GM12878 (cell line): ENCODE data around the gene CADPS. TPM values are rescaled to one million over a fixed set of nuclear protein-coding genes. Genes with fewer than 3 reads are reported as not detected.

Source experiments
- ATAC-seq: fragments of 200-7000 bp; cut with Tn5 transposase; 3 replicates; pipeline ENCODE4 v1.9.1; 2020; ENCODE audit warnings: mild to moderate bottlenecking, moderate library complexity
- BruUV-seq: library from RNA; stranded (reverse); fragments of 400-500 nt; replicated peaks from 2 replicates; lab custom pipeline; 2021; lab: Mats Ljungman, UMichigan
- CTCF ChIA-PET: fragments of 300-600 bp; sonication (Branson Sonifier 250); formaldehyde crosslinking; extraction: SDS; loops from one replicate; lab custom pipeline; 2021; ENCODE audit warnings: inconsistent platforms; lab: Yijun Ruan, JAX
- POLR2A ChIA-PET: fragments of 350-600 bp; formaldehyde crosslinking; extraction: SDS; loops from one replicate; lab custom pipeline; 2021; ENCODE audit warnings: inconsistent platforms; lab: Charles Lee
- RAD21 ChIA-PET: fragments of 300-600 bp; sonication (Branson Sonifier 250); formaldehyde crosslinking; loops from one replicate; lab custom pipeline; 2023; ENCODE audit warnings: antibody characterized with exemption; ENCODE audit not compliant: unreplicated experiment; lab: Charles Lee
- SMC1A ChIA-PET: fragments of 300-600 bp; sonication (Branson Sonifier 250); formaldehyde crosslinking; loops from one replicate; lab custom pipeline; 2023; ENCODE audit not compliant: unreplicated experiment, uncharacterized antibody; lab: Charles Lee
- DNase-seq: peaks from one replicate; pipeline ENCODE4 v3.0.0-alpha.2; 2011; ENCODE audit warnings: low read depth, low spot score
- FAIRE-seq: peaks from 3 replicates; lab custom pipeline; 2011; peaks lifted over from hg19 to GRCh38; lab: Jason Lieb, UNC
- H2AFZ ChIP-seq: 2 replicates; pipeline ENCODE4 v1.6.0; 2011; ENCODE audit warnings: low read depth, low read length, control low read depth; ENCODE audit not compliant: control insufficient read depth
- H3K27ac ChIP-seq: 2 replicates; pipeline ENCODE4 v1.5.1; 2011; ENCODE audit warnings: control low read depth; ENCODE audit not compliant: control insufficient read depth, insufficient read depth
- H3K27me3 ChIP-seq, 2 experiments: replicated peaks in 1 of 2; 2 replicates each; pipeline versions ENCODE4 v1.6.0 to v1.6.1; 2011; ENCODE audit warnings: low read length in 1 of 2; ENCODE audit not compliant: control insufficient read depth in 2 of 2, insufficient read depth in 2 of 2
- H3K36me3 ChIP-seq, 2 experiments: 2 replicates each; pipeline ENCODE4 v1.5.1; 2011; ENCODE audit warnings: low read length in 1 of 2; ENCODE audit not compliant: control insufficient read depth in 2 of 2, insufficient read depth in 2 of 2
- H3K4me1 ChIP-seq: 2 replicates; pipeline ENCODE4 v1.6.1; 2011; ENCODE audit warnings: mild to moderate bottlenecking, low read length, moderate library complexity, mixed read lengths; ENCODE audit not compliant: control insufficient read depth, insufficient read depth
- H3K4me2 ChIP-seq: 2 replicates; pipeline ENCODE4 v1.6.0; 2011; ENCODE audit warnings: control low read depth; ENCODE audit not compliant: control insufficient read depth, insufficient read depth
- H3K4me3 ChIP-seq: fragments of 200-600 bp; sonication (generic); 2 replicates; pipeline ENCODE4 v1.5.1; 2016
- H3K79me2 ChIP-seq: 2 replicates; pipeline ENCODE4 v1.6.0; 2011; ENCODE audit warnings: low read length; ENCODE audit not compliant: control insufficient read depth, insufficient read depth
- H3K9ac ChIP-seq: 2 replicates; pipeline ENCODE4 v1.8.0; 2011; ENCODE audit warnings: low read length, control low read depth, mixed read lengths; ENCODE audit not compliant: control insufficient read depth, insufficient read depth
- H3K9me3 ChIP-seq: replicated peaks from 3 replicates; pipeline ENCODE4 v1.5.1; 2011; ENCODE audit warnings: mild to moderate bottlenecking, low read length; ENCODE audit not compliant: control insufficient read depth, insufficient read depth
- H4K20me1 ChIP-seq: 2 replicates; pipeline ENCODE4 v1.6.0; 2011; ENCODE audit not compliant: control insufficient read depth, insufficient read depth
- CBX5 ChIP-seq: sonication (generic); IDR thresholded peaks from 2 replicates; pipeline ENCODE4 v1.6.1; 2016; ENCODE audit warnings: low read depth, moderate library complexity, mild to moderate bottlenecking, inconsistent platforms
- GABPA ChIP-seq: IDR thresholded peaks from 2 replicates; pipeline ENCODE4 v1.6.1; 2014; ENCODE audit warnings: antibody characterized with exemption, low read depth, mild to moderate bottlenecking, inconsistent platforms
- KAT2A ChIP-seq: conservative IDR thresholded peaks from 2 replicates; pipeline ENCODE4 v1.6.1; 2011; ENCODE audit warnings: low read depth, low read length; ENCODE audit not compliant: control insufficient read depth
- STAT3 ChIP-seq: IDR thresholded peaks from 2 replicates; pipeline ENCODE4 v1.6.1; 2011; ENCODE audit warnings: low read depth, low read length, improper control_type of control experiment
- TCF3 ChIP-seq: IDR thresholded peaks from 2 replicates; pipeline ENCODE4 v1.6.1; 2012; ENCODE audit warnings: low read depth, mild to moderate bottlenecking, low read length, borderline replicate concordance; ENCODE audit not compliant: insufficient read depth
- ZBED1 ChIP-seq: IDR thresholded peaks from 2 replicates; pipeline ENCODE4 v1.6.1; 2016; ENCODE audit warnings: borderline replicate concordance
- ZNF24 ChIP-seq: fragments of 450-650 bp; IDR thresholded peaks from 2 replicates; pipeline ENCODE4 v1.6.1; 2017; ENCODE audit warnings: antibody characterized with exemption, mild to moderate bottlenecking
- WGBS: methylation state at CpG from one replicate; pipeline ENCODE4 v1.1.6; 2016; ENCODE audit warnings: low lambda C conversion rate; ENCODE audit not compliant: insufficient replicate concordance, insufficient coverage; ENCODE audit errors: missing lambda C conversion rate; 5-methylcytosine and 5-hydroxymethylcytosine counted together
- in situ Hi-C: fragments of 300-500 bp; cut with MboI; formaldehyde crosslinking; loops from 9 replicates; pipeline ENCODE4 v1.14.3; 2018; ENCODE audit warnings: mixed read lengths
- intact Hi-C: fragments of 100-400 bp; cut with micrococcal nuclease; formaldehyde crosslinking; loops from one replicate; pipeline ENCODE4 v1.14.2; 2022; ENCODE audit not compliant: unreplicated experiment
- polyA plus RNA-seq, 11 experiments: library from polyadenylated mRNA; depleted of rRNA in 4 of 11; unstranded in 6 of 11; stranded (reverse) in 5 of 11; fragments of >200 nt; fragmentation: Nextera tagmentation in 4 of 11; fragmentation: Illumina TruSeq in 1 of 11; extraction: Ambion mirVana in 4 of 11; extraction: Trizol in 1 of 11; gene quantifications; 1 replicate in 1 of 11; 2 replicates in 10 of 11; pipeline versions ENCODE4 v1.2.1 to v1.2.3, GENCODE V29; 2011 to 2016; ENCODE audit warnings: inconsistent platforms in 2 of 11, missing spikeins in 2 of 11, low read depth in 1 of 11
- total RNA-seq, 4 experiments: library from RNA; depleted of rRNA in 3 of 4; stranded (reverse); fragments of >200 nt in 3 of 4; fragmentation: Illumina TruSeq in 1 of 4; extraction: Trizol in 1 of 4; gene quantifications; 2 replicates each; pipeline versions ENCODE4 v1.2.1 to v1.2.3, GENCODE V29; 2013 to 2021
- TF ChIP-seq, protein P1 (sequence below): fragments of 450-650 bp; formaldehyde crosslinking; IDR thresholded peaks from 2 replicates; pipeline ENCODE4 v1.4.0; 2022; ENCODE audit warnings: mild to moderate bottlenecking, moderate library complexity
- TF ChIP-seq, protein P2 (sequence below): fragments of 450-650 bp; IDR thresholded peaks from 2 replicates; pipeline ENCODE4 v1.6.1; 2017; ENCODE audit warnings: low read depth, mild to moderate bottlenecking, moderate library complexity
- TF ChIP-seq, protein P3 (sequence below): fragments of 450-650 bp; IDR thresholded peaks from 2 replicates; pipeline ENCODE4 v1.6.1; 2014; ENCODE audit warnings: mild to moderate bottlenecking
- TF ChIP-seq, protein P4 (sequence below): fragments of 450-650 bp; IDR thresholded peaks from 2 replicates; pipeline ENCODE4 v1.6.1; 2016; ENCODE audit warnings: mild to moderate bottlenecking, moderate library complexity, borderline replicate concordance
- TF ChIP-seq, protein P5 (sequence below), 3 experiments: IDR thresholded peaks in 2 of 3; conservative IDR thresholded peaks in 1 of 3; 2 replicates each; pipeline ENCODE4 v1.5.1; 2011; ENCODE audit warnings: low read depth in 3 of 3, low read length in 3 of 3, mild to moderate bottlenecking in 3 of 3, control low read depth in 2 of 3, moderate library complexity in 2 of 3, inconsistent platforms in 1 of 3, mixed read lengths in 1 of 3; ENCODE audit not compliant: control insufficient read depth in 2 of 3, insufficient read depth in 1 of 3; ENCODE audit errors: extremely low read depth in 1 of 3

Gene CADPS
- total and polyA plus RNA-seq, 10 of the 15 experiments (the other 5 are each of a cell fraction or from before 2014, with no cell fraction given): 0.20 TPM; not detected in 9

DNA sequence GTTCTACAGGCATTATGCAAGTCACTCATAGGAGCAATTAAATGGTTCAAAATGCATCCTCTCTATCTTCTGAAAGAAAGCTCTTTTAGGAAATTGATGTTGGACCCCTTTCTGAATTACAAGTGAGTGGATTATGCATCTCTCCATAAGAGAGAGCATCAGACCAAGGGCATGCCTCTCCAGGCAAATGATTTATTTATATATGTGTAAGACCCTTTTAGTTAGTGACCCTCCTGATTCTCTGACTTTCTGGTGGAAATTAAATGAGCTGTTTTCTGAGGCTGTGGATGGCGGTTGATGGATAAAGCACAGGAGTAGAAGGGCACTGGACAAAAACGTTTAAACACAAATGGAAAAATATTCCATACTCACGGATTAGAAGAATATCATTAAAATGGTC lies 62.6 kb downstream of the CADPS start:
- no peaks in the 10 kb centered on the region for H3K36me3 ChIP-seq
- H3K27me3 ChIP-seq: no peaks in the 10 kb centered on the region
- H3K4me3 ChIP-seq: no peak overlapping the region
- FAIRE-seq: no peak
- RAD21 ChIA-PET: no interaction called here
- no peaks in the 10 kb centered on the region for H4K20me1 ChIP-seq
- WGBS: 47% methylated on average over 3 of the region's 3 CpGs
- 0 out of 2 replicates have a peak, but pooled peaks cover 2% of the 10 kb centered on the region for H3K4me1 ChIP-seq
- in situ Hi-C loops: no loop called here
- no peak for ATAC-seq
- POLR2A ChIA-PET: no interaction called here
- SMC1A ChIA-PET: no interaction called here
- no peaks in the 10 kb centered on the region for H3K79me2 ChIP-seq
- no peak overlapping the region for H3K9ac ChIP-seq
- no peak overlapping the region for H2AFZ ChIP-seq
- no peak overlapping the region for H3K27ac ChIP-seq
- no TSS peak for BruUV-seq
- no peak for DNase-seq
- intact Hi-C loops: no loop called here
- H3K4me2 ChIP-seq: no peak overlapping the region
- no peaks in the 10 kb centered on the region for H3K9me3 ChIP-seq
- CTCF ChIA-PET: no interaction called here
- TF ChIP-seq ZNF24: no peak
- TF ChIP-seq, protein P1, sequence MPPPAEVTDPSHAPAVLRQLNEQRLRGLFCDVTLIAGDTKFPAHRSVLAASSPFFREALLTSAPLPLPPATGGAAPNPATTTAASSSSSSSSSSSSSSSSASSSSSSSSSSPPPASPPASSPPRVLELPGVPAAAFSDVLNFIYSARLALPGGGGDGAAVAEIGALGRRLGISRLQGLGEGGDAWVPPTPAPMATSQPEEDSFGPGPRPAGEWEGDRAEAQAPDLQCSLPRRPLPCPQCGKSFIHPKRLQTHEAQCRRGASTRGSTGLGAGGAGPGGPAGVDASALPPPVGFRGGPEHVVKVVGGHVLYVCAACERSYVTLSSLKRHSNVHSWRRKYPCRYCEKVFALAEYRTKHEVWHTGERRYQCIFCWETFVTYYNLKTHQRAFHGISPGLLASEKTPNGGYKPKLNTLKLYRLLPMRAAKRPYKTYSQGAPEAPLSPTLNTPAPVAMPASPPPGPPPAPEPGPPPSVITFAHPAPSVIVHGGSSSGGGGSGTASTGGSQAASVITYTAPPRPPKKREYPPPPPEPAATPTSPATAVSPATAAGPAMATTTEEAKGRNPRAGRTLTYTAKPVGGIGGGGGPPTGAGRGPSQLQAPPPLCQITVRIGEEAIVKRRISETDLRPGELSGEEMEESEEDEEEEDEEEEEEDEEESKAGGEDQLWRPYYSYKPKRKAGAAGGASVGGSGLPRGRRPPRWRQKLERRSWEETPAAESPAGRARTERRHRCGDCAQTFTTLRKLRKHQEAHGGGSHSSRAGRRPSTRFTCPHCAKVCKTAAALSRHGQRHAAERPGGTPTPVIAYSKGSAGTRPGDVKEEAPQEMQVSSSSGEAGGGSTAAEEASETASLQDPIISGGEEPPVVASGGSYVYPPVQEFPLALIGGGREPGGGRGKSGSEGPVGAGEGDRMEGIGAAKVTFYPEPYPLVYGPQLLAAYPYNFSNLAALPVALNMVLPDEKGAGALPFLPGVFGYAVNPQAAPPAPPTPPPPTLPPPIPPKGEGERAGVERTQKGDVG (CRISPR knock-in tag): no peak
- TF ChIP-seq TCF3: no peak
- no peak for TF ChIP-seq GABPA
- no peak for TF ChIP-seq STAT3
- TF ChIP-seq, protein P2, sequence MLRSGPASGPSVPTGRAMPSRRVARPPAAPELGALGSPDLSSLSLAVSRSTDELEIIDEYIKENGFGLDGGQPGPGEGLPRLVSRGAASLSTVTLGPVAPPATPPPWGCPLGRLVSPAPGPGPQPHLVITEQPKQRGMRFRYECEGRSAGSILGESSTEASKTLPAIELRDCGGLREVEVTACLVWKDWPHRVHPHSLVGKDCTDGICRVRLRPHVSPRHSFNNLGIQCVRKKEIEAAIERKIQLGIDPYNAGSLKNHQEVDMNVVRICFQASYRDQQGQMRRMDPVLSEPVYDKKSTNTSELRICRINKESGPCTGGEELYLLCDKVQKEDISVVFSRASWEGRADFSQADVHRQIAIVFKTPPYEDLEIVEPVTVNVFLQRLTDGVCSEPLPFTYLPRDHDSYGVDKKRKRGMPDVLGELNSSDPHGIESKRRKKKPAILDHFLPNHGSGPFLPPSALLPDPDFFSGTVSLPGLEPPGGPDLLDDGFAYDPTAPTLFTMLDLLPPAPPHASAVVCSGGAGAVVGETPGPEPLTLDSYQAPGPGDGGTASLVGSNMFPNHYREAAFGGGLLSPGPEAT: no peak
- no peak for TF ChIP-seq CBX5
- no peak for TF ChIP-seq ZBED1
- TF ChIP-seq, protein P3, sequence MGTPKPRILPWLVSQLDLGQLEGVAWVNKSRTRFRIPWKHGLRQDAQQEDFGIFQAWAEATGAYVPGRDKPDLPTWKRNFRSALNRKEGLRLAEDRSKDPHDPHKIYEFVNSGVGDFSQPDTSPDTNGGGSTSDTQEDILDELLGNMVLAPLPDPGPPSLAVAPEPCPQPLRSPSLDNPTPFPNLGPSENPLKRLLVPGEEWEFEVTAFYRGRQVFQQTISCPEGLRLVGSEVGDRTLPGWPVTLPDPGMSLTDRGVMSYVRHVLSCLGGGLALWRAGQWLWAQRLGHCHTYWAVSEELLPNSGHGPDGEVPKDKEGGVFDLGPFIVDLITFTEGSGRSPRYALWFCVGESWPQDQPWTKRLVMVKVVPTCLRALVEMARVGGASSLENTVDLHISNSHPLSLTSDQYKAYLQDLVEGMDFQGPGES: no peak
- TF ChIP-seq, protein P4, sequence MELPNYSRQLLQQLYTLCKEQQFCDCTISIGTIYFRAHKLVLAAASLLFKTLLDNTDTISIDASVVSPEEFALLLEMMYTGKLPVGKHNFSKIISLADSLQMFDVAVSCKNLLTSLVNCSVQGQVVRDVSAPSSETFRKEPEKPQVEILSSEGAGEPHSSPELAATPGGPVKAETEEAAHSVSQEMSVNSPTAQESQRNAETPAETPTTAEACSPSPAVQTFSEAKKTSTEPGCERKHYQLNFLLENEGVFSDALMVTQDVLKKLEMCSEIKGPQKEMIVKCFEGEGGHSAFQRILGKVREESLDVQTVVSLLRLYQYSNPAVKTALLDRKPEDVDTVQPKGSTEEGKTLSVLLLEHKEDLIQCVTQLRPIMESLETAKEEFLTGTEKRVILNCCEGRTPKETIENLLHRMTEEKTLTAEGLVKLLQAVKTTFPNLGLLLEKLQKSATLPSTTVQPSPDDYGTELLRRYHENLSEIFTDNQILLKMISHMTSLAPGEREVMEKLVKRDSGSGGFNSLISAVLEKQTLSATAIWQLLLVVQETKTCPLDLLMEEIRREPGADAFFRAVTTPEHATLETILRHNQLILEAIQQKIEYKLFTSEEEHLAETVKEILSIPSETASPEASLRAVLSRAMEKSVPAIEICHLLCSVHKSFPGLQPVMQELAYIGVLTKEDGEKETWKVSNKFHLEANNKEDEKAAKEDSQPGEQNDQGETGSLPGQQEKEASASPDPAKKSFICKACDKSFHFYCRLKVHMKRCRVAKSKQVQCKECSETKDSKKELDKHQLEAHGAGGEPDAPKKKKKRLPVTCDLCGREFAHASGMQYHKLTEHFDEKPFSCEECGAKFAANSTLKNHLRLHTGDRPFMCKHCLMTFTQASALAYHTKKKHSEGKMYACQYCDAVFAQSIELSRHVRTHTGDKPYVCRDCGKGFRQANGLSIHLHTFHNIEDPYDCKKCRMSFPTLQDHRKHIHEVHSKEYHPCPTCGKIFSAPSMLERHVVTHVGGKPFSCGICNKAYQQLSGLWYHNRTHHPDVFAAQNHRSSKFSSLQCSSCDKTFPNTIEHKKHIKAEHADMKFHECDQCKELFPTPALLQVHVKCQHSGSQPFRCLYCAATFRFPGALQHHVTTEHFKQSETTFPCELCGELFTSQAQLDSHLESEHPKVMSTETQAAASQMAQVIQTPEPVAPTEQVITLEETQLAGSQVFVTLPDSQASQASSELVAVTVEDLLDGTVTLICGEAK: no peak
- TF ChIP-seq KAT2A: no peak
- TF ChIP-seq, protein P5, sequence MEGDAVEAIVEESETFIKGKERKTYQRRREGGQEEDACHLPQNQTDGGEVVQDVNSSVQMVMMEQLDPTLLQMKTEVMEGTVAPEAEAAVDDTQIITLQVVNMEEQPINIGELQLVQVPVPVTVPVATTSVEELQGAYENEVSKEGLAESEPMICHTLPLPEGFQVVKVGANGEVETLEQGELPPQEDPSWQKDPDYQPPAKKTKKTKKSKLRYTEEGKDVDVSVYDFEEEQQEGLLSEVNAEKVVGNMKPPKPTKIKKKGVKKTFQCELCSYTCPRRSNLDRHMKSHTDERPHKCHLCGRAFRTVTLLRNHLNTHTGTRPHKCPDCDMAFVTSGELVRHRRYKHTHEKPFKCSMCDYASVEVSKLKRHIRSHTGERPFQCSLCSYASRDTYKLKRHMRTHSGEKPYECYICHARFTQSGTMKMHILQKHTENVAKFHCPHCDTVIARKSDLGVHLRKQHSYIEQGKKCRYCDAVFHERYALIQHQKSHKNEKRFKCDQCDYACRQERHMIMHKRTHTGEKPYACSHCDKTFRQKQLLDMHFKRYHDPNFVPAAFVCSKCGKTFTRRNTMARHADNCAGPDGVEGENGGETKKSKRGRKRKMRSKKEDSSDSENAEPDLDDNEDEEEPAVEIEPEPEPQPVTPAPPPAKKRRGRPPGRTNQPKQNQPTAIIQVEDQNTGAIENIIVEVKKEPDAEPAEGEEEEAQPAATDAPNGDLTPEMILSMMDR (IDR thresholded peaks at IDR 0.05 in 2 of 3, conservative IDR thresholded peaks at IDR 0.05 in 1 of 3; ENCODE audit: control insufficient read depth in 2 of 3, extremely low read depth in 1 of 3, insufficient read depth in 1 of 3, low read depth in 3 of 3, low read length in 3 of 3): no peak
